SH-SY5Y (cell line): ENCODE measurements around the gene CATSPERE.

Experiments used
- GATA2 ChIP-seq: IDR thresholded peaks from 2 replicates; pipeline ENCODE4 v1.6.1; 2011; ENCODE audit warnings: mild to moderate bottlenecking, low read depth, low read length
- GATA3 ChIP-seq: IDR thresholded peaks from 2 replicates; pipeline ENCODE4 v1.6.1; 2011; ENCODE audit warnings: low read depth, mild to moderate bottlenecking, low read length, moderate library complexity

CATSPERE gene

GRCh38 chr1:244634546-244634945, 173.5 kb downstream of the CATSPERE start:
- TF ChIP-seq GATA2 (no peak), GATA3 (no peak)

GRCh38 chr1:244636488-244637259, 175.6 kb downstream of the CATSPERE start:
- TF ChIP-seq GATA2, result no peak
- no peak for TF ChIP-seq GATA3

GRCh38 chr1:244639561-244639960, 178.5 kb downstream of the CATSPERE start:
- TF ChIP-seq GATA3 (no peak), GATA2 (no peak)

GRCh38 chr1:244640917-244641316, 179.8 kb downstream of the CATSPERE start:
- TF ChIP-seq GATA2 (no peak), GATA3 (no peak)

- TF ChIP-seq GATA3, result no peak
- no peak for TF ChIP-seq GATA2
These were observed 181.5 kb downstream of the CATSPERE start for GRCh38 chr1:244642526-244642925.

GRCh38 chr1:244642988-244643387, 181.9 kb downstream of the CATSPERE start:
- TF ChIP-seq GATA2, result no peak
- TF ChIP-seq GATA3, result no peak

- TF ChIP-seq GATA3, result no peak
- no peak for TF ChIP-seq GATA2
These were observed 184.3 kb downstream of the CATSPERE start for GRCh38 chr1:244645414-244645813.

- TF ChIP-seq GATA3 (no peak), GATA2 (no peak)
These were observed 184.8 kb downstream of the CATSPERE start for GRCh38 chr1:244645890-244646289.

- TF ChIP-seq GATA3, result no peak
- TF ChIP-seq GATA2, result no peak
These were observed 186.7 kb downstream of the CATSPERE start for GRCh38 chr1:244647819-244648218.

GRCh38 chr1:244651956-244652622, 191.0 kb downstream of the CATSPERE start:
- TF ChIP-seq GATA2, result no peak
- no peak for TF ChIP-seq GATA3

GRCh38 chr1:244652623-244653438, 191.8 kb downstream of the CATSPERE start, which contains the start of gene DESI2:
DESI2 (plus strand) TSS chr1:244653126; CDS start chr1:244653314, 188 bp downstream.
- TF ChIP-seq GATA3 (no peak), GATA2 (no peak)

GRCh38 chr1:244653439-244654107, 192.5 kb downstream of the CATSPERE start:
- TF ChIP-seq GATA3 (no peak), GATA2 (no peak)

- TF ChIP-seq GATA2, result no peak
- no peak for TF ChIP-seq GATA3
These were observed 193.3 kb downstream of the CATSPERE start for GRCh38 chr1:244654108-244655038.

GRCh38 chr1:244655186-244655585, 194.1 kb downstream of the CATSPERE start:
- TF ChIP-seq GATA2, result no peak
- TF ChIP-seq GATA3, result no peak
